Activated T-cell treated with anti-CD3 and anti-CD28 coated beads, Interleukin-2, amount 50 U/mL, for 1 hour (primary cell): Measurements from ENCODE around the gene BCL3.
"Not testable (repeated sequence)": the region's sequence is repeated elsewhere in the genome, so short reads cannot be mapped to it uniquely, and the experiment has no call there.

ENCODE experiments used
- DNase-seq: peaks from one replicate; pipeline ENCODE4 v3.0.0-alpha.2; 2020

The BCL3 gene

DNA sequence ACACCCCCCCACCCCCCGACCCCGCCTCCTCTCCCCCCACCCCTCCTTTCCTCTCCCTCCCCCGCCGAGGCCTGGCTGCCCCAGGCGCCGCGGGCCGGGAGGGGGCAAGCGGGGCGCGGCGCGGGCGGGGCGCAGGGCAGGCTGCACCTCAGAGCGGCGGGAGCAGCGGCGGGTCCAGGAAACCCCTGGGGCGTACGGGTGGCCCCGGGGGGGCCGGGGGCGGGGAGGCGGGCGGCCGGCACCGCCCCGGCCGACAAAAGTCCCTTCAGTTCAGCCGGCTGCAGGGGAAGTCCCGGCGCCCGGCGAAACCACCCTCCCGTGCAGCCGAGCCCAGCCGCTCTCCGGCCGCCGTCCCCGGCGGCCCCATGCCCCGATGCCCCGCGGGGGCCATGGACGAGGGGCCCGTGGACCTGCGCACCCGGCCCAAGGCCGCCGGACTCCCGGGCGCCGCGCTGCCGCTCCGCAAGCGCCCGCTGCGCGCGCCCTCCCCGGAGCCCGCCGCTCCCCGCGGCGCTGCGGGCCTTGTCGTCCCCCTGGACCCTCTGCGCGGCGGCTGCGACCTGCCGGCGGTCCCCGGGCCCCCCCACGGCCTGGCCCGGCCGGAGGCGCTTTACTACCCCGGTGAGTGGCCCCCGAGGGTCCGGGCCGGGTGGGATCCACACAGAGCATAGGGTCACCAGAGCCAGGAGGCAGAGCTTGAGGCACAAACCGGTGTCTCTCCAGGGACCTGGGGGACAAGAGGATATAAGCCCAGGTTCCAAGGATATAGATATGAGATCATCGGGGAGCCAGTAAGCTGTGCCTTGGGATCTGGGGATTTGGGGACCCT, at the start of gene BCL3:
BCL3 (plus strand) TSS at position 283 of the 829 bp plus-strand sequence; CDS start at position 366, 83 bp downstream.
- DNase-seq = peak; percentile 81

- no peak for DNase-seq
Measured at GRCh38 chr19:44700547-44700946, 48.0 kb upstream of the BCL3 start.

GRCh38 chr19:44701228-44701627, 47.3 kb upstream of the BCL3 start:
- DNase-seq = no peak

GRCh38 chr19:44702551-44703176, 45.8 kb upstream of the BCL3 start:
- no peak for DNase-seq

GRCh38 chr19:44703336-44704078, 45.0 kb upstream of the BCL3 start:
- no peak for DNase-seq

DNA sequence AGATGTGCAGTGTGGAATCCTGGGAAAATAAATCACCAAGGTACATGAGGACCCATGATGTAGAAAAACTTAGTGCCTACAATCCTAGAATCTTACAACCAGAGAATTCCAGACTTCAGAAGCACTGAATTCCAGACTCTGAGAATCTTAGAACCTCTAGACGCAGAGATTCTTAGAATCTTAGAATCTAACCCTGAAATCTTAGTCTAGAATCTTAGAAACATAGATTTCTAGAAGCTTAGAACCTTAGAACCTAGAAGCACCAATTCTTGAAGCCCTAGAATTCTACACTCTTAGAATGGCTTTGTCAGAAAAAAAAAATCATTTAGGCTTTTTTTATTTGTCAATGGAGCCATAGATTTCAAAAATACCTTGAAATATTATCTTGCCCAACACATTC, 43.5 kb upstream of the BCL3 start:
- no peak for DNase-seq

DNA sequence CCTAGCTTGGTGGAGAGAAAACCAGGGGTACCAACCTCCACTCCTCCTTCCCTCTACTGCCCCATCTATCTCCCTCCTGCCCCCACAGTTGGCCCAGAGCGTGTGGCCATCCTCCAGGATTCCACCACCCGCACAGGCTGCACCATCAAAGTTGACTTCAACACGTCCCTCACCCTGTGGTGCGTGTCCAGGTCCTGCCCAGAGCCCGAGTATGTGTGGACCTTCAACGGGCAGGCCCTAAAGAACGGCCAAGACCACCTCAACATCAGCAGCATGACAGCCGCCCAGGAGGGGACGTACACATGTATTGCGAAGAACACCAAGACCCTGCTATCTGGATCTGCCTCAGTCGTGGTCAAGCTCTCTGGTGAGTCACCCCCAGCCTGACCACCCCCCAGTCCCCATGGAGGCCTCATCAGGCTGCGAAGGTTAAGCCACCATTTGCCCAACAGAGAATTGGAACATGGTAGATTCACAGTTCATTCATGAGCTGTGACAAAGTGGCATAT, 43.0 kb upstream of the BCL3 start:
- DNase-seq = no peak

- DNase-seq = no peak
Measured at GRCh38 chr19:44706506-44707236, 41.8 kb upstream of the BCL3 start.

- no peak for DNase-seq
Measured at GRCh38 chr19:44707794-44708193, 40.7 kb upstream of the BCL3 start.

- DNase-seq = no peak
Measured at GRCh38 chr19:44708940-44709339, 39.6 kb upstream of the BCL3 start.

GRCh38 chr19:44709434-44710266, 38.9 kb upstream of the BCL3 start:
- not testable (repeated sequence) for DNase-seq

GRCh38 chr19:44710483-44710882, 38.0 kb upstream of the BCL3 start:
- no peak for DNase-seq

DNA sequence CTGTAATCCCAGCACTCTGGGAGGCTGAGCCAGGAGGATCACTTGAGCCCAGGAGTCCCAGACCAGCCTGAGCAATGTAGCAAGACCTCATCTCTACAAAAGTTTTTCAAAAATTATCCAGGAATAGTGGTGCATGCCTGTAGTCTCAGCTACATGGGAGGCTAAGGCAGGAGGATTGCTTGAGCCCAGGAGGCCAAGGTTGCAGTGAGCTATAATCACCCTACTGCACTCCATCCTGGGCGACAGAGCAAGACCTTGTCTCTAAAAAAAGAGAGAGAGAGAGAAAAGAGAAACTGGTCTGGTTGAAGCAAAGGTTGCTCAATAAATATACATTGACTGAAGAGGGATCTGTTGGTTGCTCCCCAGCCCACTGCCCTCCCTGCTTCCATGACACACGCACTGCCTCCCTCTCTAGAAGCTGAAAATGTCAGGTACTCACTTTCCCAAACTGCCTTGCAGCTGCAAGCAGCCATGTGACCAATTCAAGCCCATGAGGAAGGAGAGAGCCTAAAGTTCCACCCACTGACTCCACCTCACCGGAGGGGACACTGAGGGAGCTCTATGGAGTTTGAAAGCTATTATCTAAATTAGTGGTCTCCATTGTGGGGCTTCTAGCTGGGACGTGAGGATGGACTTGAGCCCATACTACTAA, 35.5 kb upstream of the BCL3 start:
- DNase-seq = no peak

- no peak for DNase-seq
Measured at GRCh38 chr19:44714597-44715169, 33.8 kb upstream of the BCL3 start.

DNA sequence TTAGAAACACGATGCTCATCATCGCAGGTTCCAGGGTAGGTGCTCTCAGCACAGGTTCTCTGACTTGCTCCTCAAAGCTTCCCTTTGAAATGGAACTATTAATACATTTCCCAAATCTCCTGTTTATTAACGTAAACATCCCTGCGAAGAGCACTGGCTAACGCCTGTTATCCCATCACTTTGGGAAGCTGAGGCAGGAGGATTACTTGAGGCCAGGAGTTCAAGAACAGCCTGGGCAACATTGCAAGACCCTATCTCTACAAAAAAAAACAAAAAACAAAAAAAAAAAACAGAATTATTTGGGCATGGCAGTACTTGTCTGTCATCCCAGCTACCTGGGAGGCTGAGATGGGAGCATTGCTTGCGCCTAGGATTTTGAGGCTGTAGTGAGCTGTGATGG, 30.9 kb upstream of the BCL3 start:
- no peak for DNase-seq

DNA sequence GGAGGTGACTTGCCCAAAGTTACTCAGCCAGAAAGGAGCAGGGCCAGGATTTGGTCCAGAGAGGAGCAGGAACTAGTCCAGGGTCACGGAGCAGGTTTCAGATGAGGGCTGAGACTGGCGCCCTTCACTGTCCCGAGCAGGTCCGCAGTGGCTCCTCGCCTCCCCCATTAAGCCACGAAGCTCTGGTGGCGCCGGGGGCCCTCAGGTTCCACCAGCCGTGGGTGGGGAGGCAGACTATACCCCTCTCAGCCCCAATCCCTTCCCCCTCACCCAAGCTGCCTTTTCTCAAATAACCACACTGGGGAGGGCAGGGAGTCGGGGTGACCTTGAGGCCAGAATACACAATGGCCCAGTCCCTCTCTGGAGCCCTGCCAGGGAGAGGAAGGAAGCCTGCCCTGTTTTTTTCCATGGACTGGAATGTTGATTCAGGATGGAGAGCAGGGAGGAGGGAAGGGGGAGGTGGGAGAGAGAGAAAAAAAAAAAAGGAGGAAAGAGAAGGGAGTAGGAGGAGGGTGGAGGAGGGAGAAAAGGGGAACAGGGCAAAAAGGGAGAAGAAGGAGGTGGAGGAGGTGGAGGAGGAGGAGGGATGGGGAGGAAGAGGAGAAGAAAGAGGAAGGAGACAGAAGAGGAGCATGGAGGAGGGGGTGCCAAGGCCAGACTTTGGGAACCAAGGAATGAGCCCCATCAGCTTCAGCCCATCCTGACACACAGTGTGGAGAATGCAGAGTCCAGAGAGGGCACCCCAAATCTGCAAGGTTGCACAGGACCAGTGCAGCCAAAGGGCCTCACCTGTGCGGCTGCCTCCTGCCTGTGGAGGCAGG, 29.9 kb upstream of the BCL3 start:
- DNase-seq = no peak

- DNase-seq = no peak
Measured at GRCh38 chr19:44719262-44719701, 29.2 kb upstream of the BCL3 start.

DNA sequence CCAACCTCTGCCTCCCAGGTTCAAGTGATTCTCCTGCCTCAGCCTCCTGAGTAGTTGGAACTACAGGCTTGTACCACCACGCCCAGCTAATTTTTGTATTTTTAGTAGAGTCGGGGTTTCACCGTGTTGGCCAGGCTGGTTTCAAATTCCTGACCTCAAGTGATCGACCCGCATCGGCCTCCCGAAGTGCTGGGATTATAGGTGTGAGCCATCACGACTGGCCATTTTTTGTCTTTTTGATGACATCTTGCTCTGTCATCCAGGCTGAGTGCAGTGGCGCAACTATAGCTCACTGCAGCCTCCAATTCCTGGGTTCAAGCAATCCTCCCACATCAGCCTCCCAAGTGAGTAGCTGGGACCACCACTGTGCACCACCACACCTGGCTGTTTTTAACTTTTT, 28.1 kb upstream of the BCL3 start:
- DNase-seq = not testable (repeated sequence)

- no peak for DNase-seq
Measured at GRCh38 chr19:44720945-44721344, 27.6 kb upstream of the BCL3 start.

GRCh38 chr19:44721369-44721768, 27.1 kb upstream of the BCL3 start:
- DNase-seq = not testable (repeated sequence)
